PFSK-1 (cell line): ENCODE results near the gene CFAP157.

Source experiments
- FOXP2 ChIP-seq: optimal IDR thresholded peaks from 2 replicates; pipeline ENCODE3; 2011; ENCODE audit warnings: borderline replicate concordance, control low read depth, inconsistent platforms; ENCODE audit not compliant: insufficient read depth; ENCODE audit errors: extremely low read length, extremely low read depth
- POLR2AphosphoS5 ChIP-seq: IDR thresholded peaks from 2 replicates; pipeline ENCODE4 v1.6.1; 2012; ENCODE audit warnings: low read depth, mild to moderate bottlenecking, control low read depth, low read length, moderate library complexity
- SIN3A ChIP-seq: IDR thresholded peaks from 2 replicates; pipeline ENCODE4 v1.6.1; 2012; ENCODE audit warnings: mild to moderate bottlenecking, low read length, moderate library complexity, borderline replicate concordance; ENCODE audit not compliant: insufficient read depth
- TAF1 ChIP-seq: IDR thresholded peaks from 2 replicates; pipeline ENCODE4 v1.6.1; 2012; ENCODE audit warnings: low read length, control low read depth, borderline replicate concordance; ENCODE audit not compliant: insufficient read depth
- TF ChIP-seq, protein P1 (sequence below), 2 experiments: IDR thresholded peaks; 2 replicates each; pipeline versions ENCODE4 v1.6.1 to v1.8.0; 2011 to 2012; ENCODE audit warnings: low read depth in 2 of 2, low read length in 2 of 2, control low read depth in 1 of 2, inconsistent platforms in 1 of 2, mild to moderate bottlenecking in 1 of 2, moderate library complexity in 1 of 2; ENCODE audit not compliant: insufficient read depth in 1 of 2

The CFAP157 gene

DNA sequence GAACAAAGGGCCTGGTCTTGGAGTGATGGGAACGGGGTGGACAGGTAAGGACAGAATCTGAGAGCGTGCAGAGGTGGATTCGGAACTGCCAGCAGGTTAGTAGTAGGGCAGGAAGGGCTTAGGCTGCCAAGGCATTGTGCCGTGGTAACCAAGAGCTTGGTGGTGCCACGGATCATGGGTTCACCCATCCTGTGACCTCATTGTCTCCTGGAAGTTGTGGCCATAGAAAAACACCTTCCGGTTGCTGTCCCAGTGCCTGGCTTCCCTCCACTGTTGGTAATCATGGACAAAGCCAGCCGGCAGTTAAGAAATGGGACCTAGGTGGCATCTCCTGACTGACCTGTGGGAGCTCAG lies 42.5 kb upstream of the CFAP157 start:
- TF ChIP-seq, protein P1, sequence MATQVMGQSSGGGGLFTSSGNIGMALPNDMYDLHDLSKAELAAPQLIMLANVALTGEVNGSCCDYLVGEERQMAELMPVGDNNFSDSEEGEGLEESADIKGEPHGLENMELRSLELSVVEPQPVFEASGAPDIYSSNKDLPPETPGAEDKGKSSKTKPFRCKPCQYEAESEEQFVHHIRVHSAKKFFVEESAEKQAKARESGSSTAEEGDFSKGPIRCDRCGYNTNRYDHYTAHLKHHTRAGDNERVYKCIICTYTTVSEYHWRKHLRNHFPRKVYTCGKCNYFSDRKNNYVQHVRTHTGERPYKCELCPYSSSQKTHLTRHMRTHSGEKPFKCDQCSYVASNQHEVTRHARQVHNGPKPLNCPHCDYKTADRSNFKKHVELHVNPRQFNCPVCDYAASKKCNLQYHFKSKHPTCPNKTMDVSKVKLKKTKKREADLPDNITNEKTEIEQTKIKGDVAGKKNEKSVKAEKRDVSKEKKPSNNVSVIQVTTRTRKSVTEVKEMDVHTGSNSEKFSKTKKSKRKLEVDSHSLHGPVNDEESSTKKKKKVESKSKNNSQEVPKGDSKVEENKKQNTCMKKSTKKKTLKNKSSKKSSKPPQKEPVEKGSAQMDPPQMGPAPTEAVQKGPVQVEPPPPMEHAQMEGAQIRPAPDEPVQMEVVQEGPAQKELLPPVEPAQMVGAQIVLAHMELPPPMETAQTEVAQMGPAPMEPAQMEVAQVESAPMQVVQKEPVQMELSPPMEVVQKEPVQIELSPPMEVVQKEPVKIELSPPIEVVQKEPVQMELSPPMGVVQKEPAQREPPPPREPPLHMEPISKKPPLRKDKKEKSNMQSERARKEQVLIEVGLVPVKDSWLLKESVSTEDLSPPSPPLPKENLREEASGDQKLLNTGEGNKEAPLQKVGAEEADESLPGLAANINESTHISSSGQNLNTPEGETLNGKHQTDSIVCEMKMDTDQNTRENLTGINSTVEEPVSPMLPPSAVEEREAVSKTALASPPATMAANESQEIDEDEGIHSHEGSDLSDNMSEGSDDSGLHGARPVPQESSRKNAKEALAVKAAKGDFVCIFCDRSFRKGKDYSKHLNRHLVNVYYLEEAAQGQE (IDR thresholded peaks at IDR 0.05; ENCODE audit: insufficient read depth in 1 of 2, low read depth in 2 of 2, low read length in 2 of 2) = no peak
- TF ChIP-seq SIN3A (no peak), POLR2AphosphoS5 (no peak), FOXP2 (no peak), TAF1 (no peak)

- TF ChIP-seq, protein P1 (IDR thresholded peaks at IDR 0.05; ENCODE audit: insufficient read depth in 1 of 2, low read depth in 2 of 2, low read length in 2 of 2) = no peak
- TF ChIP-seq TAF1 (no peak), SIN3A (no peak), FOXP2 (no peak), POLR2AphosphoS5 (no peak)
Observed at GRCh38 chr9:127664678-127665507, 41.9 kb upstream of the CFAP157 start.

DNA sequence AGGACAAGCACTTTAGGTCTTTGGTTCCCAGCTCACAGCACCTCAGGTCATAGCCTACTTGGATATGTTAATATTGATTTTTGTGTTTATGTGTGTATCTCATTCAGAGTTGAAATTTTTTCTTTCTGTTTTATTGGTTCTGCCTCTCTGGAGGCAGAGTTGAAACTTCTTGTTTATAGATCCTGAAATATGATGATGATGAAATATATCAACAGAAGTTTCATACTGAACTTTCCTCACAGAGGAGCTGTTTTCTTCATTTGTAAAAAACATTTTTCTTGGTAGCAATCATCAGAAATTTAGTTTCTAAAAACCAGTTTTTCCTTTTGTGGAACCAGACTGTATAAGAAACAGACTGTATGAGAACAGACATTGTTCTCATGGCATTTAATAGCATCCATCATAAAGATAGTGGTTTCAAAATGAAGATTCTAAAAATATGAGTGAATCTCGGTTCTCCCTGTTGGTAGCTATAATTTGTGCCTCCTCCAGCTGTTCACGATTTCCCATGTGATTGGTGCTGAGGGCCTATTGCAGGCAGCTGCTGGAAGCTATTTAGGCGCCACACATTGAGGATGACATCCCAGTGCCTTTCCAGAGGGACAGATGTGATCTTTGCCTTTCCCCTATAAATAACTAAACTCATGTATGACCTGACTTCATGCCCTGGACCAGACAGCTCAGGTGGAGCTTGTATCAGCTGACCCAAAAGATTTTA lies 39.5 kb upstream of the CFAP157 start:
- TF ChIP-seq, protein P1 (IDR thresholded peaks at IDR 0.05; ENCODE audit: insufficient read depth in 1 of 2, low read depth in 2 of 2, low read length in 2 of 2) = no peak
- no peak for TF ChIP-seq SIN3A

- TF ChIP-seq, protein P1 (IDR thresholded peaks at IDR 0.05; ENCODE audit: insufficient read depth in 1 of 2, low read depth in 2 of 2, low read length in 2 of 2) = no peak
- TF ChIP-seq SIN3A (no peak), FOXP2 (no peak), POLR2AphosphoS5 (no peak), TAF1 (no peak)
Observed at GRCh38 chr9:127667906-127668305, 38.9 kb upstream of the CFAP157 start.
